OCI-M1 (cell line): ENCODE data around the gene SELE.
"Not testable (repeated sequence)": the region's sequence is repeated elsewhere in the genome, so short reads cannot be mapped to it uniquely, and the experiment has no call there.

Experiments
- DNase-seq: peaks from one replicate; lab custom pipeline; 2025; lab: John Stamatoyannopoulos, UW

Gene SELE

GRCh38 chr1:169723763-169724162 lies 10.1 kb downstream of the SELE start:
- DNase-seq, result no peak

GRCh38 chr1:169722779-169723178 lies 11.1 kb downstream of the SELE start:
- peak; percentile 39 for DNase-seq

- DNase-seq, result not testable (repeated sequence)
Measured at GRCh38 chr1:169715100-169715499, 18.8 kb downstream of the SELE start.

- not testable (repeated sequence) for DNase-seq
Measured at GRCh38 chr1:169713090-169713489, 20.8 kb downstream of the SELE start.

- DNase-seq, result no peak
Measured at GRCh38 chr1:169712309-169712631, 21.6 kb downstream of the SELE start.

GRCh38 chr1:169711469-169712308 lies 22.2 kb downstream of the SELE start, which contains the start of gene SELL:
SELL (minus strand) TSS chr1:169711620; CDS start chr1:169711498, 122 bp downstream.
- peak; percentile 91 for DNase-seq

GRCh38 chr1:169708647-169709046 lies 25.2 kb downstream of the SELE start:
- DNase-seq, result no peak

GRCh38 chr1:169707912-169708604 lies 25.8 kb downstream of the SELE start:
- no peak for DNase-seq

GRCh38 chr1:169704797-169705196 lies 29.1 kb downstream of the SELE start:
- DNase-seq, result no peak

- no peak for DNase-seq
Measured at GRCh38 chr1:169701261-169702005, 32.4 kb downstream of the SELE start.

- no peak for DNase-seq
Measured at GRCh38 chr1:169699707-169700106, 34.2 kb downstream of the SELE start.

- no peak for DNase-seq
Measured at GRCh38 chr1:169698976-169699375, 34.9 kb downstream of the SELE start.

GRCh38 chr1:169697755-169698154 lies 36.1 kb downstream of the SELE start:
- DNase-seq, result no peak

GRCh38 chr1:169696273-169697100 lies 37.4 kb downstream of the SELE start:
- no peak for DNase-seq

GRCh38 chr1:169694304-169695075 lies 39.4 kb downstream of the SELE start:
- peak; percentile 11 for DNase-seq

GRCh38 chr1:169692756-169693460 lies 41.0 kb downstream of the SELE start:
- no peak for DNase-seq

GRCh38 chr1:169690489-169690888 lies 43.4 kb downstream of the SELE start:
- DNase-seq, result no peak

GRCh38 chr1:169689395-169689794 lies 44.5 kb downstream of the SELE start:
- DNase-seq, result no peak

GRCh38 chr1:169688377-169688776 lies 45.5 kb downstream of the SELE start:
- DNase-seq, result not testable (repeated sequence)

GRCh38 chr1:169683661-169684060 lies 50.2 kb downstream of the SELE start:
- no peak for DNase-seq
